ENCODE results near the gene TMEM106C.
A peak's percentile ranks its signal among the peaks of the same experiment; 100 is the strongest.

The TMEM106C gene

DNA sequence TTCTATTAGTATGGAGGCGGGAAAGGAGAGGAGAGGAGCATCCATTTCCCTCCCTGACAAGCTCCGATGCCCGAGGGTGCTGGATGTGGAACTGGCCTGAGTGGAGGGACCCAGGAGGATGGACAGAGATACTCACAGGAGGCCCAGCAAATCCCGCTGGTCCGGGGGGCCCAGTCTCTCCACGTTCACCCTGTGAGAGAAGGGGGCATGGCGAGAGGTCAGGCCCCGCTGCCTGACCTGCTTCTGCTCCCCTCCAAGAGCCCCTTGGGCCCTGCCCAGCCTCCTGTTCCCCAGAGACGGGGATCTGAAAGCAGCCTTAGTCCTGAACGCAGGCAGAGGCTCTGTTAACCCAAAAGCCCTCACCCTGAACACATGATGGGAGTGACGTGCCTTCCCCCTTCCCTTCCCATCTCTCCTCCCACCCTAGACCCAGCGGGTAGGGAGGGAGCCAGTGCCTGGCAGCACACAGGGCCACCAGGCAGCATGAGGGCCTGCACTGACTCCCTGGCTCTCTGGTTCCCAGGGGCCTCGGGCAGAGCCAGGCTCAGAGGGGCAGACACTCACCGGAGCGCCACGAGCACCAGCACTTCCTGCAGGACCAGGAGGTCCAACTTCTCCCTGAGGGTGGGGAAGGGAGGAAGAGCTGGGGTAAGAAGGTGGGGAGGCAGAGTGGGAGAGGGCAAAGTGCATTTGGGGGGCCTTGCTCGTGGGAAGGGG is 17.5 kb downstream of the TMEM106C start:
- no peak for DNase-seq

DNA sequence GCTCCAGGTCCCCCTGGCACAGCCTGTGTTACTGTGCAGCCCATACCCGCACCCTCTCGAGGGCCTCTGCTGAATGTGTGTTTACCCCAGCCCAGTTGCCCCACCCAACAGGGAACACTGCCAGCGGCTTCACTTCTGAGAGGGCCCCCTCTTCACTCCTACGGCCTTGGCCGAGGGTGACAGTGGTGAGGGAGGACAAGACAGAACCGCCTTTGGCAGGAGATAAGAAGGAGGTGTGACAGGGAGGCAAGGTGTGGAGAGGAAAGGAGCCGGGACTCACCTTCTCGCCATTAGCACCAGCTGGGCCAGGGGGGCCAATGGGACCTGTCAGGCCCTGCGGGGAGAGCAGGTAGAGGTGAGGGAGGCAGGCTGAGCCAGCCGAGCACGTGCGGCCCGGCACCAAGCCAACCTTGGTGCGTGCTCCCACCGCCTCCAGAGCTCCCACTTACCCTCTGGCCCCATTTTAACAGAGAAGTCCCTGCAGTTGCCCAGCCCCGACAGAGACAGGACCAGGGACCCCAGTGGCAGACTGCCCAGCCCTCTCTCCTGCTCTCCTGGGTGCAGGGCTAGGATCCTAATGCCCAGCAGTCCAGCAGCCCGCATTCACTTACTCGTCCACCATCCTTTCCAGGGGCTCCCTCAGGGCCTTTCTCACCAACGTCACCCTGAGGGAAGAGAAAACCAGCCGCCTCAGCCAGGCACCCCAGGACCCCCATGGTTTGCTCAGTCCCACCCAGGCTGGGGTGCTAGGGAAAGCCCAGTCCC is 18.3 kb downstream of the TMEM106C start:
- DNase-seq, result no peak

DNA sequence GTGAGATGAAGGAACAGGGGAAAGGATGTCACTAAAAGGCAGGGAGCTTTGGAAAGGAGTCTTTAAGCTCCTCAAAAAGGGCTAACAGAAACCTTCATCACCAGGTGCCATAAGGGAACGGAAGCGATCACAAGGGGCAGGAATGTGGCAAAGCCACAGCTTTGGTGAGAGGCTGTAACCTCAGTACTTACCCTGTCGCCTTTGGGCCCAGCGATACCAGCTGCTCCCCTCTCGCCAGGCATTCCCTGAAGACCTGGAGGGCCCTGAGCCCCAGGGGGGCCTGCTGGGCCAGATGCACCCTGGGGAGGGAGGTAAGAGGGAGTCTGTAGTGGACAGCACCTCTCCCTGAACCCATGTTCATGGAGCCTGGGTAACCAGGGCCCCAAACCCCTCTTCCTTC is 18.9 kb downstream of the TMEM106C start:
- DNase-seq, result no peak

DNA sequence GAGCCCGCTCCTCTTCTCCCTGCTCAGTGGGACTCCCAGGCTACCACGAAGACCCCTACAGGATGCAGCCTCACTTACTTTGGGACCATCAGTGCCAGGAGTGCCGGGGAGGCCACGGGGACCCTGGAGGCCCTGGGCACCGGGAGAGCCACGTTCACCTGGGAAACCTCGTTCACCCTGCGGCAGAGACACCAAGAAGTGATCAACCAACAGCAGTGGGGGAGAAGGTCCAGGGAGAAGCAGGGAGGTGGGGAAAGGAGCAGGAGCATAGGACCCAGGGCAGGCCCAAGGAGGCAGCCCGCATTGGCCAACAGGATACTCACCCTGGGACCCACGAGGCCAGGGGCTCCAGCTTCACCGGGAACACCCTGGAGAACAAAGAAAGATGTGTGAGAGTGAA is 19.4 kb downstream of the TMEM106C start:
- DNase-seq, result no peak

DNA sequence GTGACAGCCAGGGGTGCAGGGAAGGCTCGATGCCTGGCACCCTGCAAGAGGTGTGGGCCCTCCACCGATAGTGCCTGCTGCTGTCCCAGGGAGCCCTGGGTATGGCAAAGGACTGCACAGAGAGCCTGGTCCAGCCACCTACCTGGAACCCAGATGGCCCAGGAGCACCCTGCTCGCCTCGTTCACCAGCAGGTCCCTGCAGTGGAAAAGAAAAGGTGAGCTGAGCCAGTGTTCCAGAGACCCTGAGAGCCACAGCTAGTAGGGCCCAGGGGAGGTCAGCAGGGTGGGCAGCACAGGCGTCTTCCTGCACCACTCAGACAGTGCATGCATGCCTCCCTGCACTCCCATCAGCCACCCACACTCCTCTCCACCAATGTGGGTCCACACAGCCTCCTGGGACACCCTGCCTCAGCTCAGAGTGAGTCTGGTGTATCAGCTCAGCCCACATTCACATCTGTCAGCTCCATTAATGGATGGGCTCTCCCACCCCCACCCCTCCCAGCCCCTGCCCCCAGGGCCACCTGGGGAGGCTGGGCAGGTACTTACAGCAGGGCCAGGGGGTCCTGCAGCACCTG is 20.2 kb downstream of the TMEM106C start:
- no peak for DNase-seq

DNA sequence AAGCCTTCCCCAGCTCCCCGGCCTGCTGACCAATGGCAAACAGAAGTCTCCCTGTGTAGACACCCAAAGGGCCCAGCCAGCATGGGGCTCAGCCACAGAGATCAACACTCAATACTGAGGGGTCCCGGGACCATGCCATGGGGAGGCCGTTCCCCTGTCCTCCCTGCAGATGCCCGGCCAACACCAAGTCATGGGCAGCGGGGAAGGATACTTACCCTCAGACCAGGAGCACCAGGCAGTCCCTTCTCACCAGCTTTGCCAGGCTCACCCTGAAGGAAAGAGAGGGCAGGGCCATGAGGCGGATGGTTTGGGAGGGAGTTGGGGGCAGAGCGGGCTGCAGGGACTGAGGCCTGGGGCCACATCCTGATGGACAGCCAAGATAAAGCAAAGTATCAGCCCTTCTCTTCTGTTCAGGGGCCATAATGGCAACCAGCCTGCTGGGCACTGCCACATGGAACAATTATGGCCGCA is 21.0 kb downstream of the TMEM106C start:
- no peak for DNase-seq

DNA sequence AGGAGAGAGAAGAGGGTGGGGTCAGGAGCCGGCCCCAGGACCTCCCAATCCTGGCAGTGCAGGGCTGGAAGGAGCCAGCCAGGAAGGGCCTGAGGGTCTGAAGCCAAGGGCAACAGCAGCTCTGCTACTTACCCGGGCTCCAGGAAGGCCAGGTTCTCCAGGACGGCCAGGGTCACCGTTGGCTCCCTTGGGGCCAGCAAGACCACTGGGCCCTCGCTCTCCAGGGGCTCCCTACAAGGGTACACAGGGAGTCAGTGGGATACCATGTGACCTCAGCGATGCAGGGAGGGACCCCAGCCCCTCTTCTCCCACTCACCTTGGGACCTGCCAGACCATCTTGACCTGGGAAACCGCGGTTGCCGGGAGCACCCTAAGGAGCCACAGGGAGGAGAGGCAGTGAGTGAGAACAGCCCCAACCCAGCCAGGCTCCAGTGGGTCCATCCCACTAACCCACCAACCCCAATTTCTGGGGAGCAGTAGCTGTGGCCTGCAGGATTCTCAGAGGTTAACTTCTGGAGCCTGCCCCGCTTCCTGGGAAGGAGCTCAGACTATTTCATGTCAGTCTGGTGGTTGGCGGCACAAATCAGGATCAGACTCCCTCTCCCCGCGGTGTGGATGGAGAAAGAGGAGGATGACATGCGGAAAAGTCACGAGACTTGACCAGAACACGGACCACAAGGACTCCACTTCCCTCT is 22.3 kb downstream of the TMEM106C start:
- no peak for DNase-seq

- no peak for DNase-seq
Measured at GRCh38 chr12:47986291-47986660, 22.9 kb downstream of the TMEM106C start.

DNA sequence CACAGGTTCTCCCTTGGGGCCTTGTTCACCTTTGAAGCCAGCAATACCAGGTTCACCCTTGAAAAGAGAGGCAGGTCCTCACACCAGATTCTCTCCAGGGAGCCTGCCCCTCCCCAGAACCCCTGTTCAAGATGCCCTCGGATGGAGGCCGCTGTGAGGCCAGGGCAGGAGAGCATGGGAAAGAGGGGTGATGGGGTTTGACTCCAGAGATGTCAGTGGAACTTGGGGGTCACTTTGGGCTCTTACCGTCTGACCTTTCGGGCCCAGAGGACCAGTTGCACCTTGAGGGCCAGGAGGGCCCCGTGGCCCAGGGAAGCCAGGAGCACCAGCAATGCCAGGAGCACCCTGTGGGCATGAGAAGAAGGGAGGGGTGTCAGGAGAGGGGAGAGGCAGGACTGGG is 23.4 kb downstream of the TMEM106C start:
- no peak for DNase-seq

- no peak for DNase-seq
Measured at GRCh38 chr12:47987411-47988072, 24.1 kb downstream of the TMEM106C start.

DNA sequence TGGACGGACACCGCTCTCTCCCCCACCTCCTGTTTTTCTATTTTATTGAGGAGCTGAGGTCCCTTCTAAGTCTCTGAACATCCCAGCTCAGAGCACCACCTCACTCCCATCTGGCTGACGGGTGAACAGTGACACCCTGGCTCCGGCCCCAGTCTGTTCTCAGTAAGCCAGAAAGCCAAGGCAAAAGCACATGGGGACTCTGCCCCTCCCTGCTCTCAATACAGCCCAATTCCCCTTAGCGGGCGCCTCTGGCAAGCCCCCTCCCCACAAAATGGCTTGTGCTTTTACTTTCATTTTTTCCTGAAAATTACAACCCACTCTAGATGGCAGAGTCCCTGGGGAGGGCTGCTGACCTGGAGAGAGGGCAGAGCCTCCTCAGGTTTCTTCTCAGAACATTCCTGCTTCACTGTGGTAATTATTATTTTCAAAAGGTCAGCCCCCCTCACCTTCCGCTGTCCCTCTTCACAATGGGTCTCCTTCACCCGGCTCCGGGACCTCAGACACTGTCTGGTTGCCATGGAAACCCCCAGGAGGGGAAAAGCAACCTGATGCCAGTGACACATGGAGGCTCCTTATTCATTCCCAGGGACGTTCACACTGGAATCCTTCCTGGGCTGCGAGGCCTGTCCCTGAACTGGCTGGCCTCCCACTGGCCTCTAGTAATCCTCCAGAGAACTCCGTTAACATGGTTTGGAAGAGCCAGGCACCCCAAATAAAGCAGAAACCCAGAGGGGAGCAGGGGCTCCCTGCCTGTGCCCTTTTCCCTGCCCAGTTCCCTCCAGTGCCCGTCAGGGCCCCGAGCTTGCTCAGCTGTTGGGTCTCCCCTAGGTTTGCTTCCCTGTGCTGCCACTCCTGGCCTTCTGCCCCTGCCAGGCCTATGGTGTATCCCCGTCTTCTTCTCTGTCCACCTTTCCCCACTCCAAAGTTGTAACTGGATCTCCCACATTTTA is 25.0 kb downstream of the TMEM106C start:
- peak; percentile 31 for DNase-seq

DNA sequence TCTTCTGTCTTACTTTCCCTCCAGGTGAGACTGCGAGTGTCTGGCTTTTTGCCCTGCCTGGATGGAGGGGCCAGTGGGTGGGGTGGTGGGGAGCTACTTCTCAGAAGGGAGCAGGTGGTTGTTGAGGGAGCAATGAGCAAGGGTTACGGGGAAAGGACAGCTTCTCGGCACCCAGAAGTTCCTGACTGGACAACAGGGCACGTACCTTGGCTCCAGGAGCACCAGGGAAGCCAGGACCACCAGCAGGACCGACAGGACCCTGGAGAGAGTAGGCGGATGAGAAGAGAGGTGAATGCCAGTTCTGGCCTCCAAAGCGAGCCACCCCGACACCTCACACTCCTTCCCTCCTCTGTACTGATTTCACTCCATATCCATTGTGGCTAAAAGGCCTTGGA is 25.6 kb downstream of the TMEM106C start:
- DNase-seq, result no peak

GRCh38 chr12:47989666-47990065 is 26.3 kb downstream of the TMEM106C start:
- DNase-seq, result no peak

DNA sequence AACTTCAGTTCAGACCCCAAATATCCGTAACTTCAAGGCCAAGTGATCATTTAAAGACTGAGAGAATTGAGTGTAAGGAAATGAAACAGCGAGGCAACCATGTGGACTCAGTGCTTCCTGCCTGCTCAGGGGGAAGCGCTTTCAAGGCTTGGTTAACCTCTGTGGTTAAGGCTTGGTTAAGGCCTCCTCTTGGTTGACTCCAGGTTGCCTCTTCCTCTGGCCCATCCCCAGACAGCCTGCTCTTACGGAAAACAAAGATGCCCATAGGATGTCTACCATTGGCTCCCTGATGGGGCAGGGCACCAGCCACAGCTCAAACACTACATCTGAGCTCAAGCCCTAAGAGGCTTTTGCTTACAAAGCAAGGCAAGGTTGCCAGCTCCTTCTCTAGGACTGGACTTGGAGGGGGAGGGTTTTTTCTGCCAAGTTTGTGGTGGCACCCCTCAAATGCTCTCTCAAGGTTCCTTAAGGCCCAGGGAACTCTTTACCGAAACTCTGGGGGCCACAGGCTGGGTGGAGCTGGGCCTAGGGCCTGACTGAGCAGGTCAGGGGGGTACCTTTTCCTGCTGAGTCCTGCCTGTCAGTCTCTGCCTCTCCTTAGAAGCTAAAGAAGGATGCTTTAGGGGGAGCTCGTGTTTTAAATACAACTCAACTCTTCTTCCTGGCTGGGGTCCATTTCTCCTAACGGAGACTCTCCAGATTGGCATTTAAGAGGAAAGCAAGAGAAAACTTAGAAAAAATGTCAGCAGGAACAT is 27.1 kb downstream of the TMEM106C start:
- no peak for DNase-seq

- DNase-seq, result no peak
Measured at GRCh38 chr12:47991106-47992061, 28.0 kb downstream of the TMEM106C start.

- DNase-seq, result no peak
Measured at GRCh38 chr12:47992776-47993175, 29.4 kb downstream of the TMEM106C start.

GRCh38 chr12:47993491-47993890 is 30.1 kb downstream of the TMEM106C start:
- no peak for DNase-seq

DNA sequence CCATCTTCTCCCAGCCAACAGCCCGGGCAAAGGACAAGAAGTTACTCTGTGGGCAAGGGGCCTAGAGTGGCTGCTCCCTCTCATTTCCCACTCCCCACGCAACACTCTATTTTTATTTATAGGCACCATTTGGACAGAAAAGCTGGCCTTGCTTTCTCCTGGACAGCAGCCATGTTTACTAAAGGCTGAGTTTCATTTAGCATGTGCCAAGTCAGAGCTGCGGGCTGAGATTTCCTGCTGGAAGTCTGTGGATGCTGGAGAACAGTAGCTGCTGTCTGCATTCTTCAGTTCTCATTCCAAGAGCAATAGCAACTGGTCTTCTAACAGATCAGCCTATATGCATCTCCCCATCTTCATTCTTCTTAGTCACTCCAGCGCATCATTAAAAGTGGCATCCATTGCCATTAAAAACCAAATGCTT is 32.6 kb downstream of the TMEM106C start:
- no peak for DNase-seq

DNA sequence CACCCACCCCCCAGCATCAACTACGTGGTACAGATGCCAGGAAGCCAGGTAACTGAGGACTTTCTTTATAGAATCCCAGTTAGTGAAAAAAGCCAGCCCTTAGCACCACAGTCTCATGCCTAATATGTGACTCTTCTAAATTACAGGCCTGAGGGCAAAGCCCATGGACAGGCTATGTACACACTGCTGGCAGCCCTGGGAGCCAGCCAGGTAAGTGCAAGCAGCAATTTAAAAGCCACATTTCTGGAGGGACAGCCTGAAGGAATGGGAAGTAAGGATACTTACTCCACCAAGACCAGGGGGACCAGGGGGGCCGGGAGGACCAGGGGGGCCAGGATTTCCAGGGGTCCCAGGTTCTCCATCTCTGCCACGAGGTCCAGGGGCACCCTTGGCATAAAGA is 33.9 kb downstream of the TMEM106C start:
- DNase-seq, result no peak

- no peak for DNase-seq
Measured at GRCh38 chr12:47999816-48000215, 36.4 kb downstream of the TMEM106C start.

Measured in NCI-H2227 treated with DMSO at 0.1 percent for 48 hours (cell line).